Bronchial epithelial cell (primary cell): ENCODE results near the gene FAM98B. TPM values are rescaled to one million over a fixed set of nuclear protein-coding genes. Genes with fewer than 3 reads are reported as not detected.

Experiments used
- DNase-seq: peaks from one replicate; pipeline ENCODE4 v3.0.0-alpha.2; 2010; ENCODE audit warnings: low read depth
- FAIRE-seq: peaks from 2 replicates; lab custom pipeline; 2011; peaks lifted over from hg19 to GRCh38; lab: Jason Lieb, UNC
- H3K27me3 ChIP-seq: 2 replicates; pipeline ENCODE4 v1.5.1; 2011; ENCODE audit warnings: low read length; ENCODE audit not compliant: control insufficient read depth, insufficient read depth
- H3K36me3 ChIP-seq: 2 replicates; pipeline ENCODE4 v1.5.1; 2011; ENCODE audit warnings: low read length; ENCODE audit not compliant: control insufficient read depth, insufficient read depth
- H3K4me3 ChIP-seq: 2 replicates; pipeline ENCODE4 v1.5.1; 2011; ENCODE audit warnings: mild to moderate bottlenecking, low read depth, low read length, control low read depth
- total RNA-seq: library from RNA; depleted of rRNA; stranded (reverse); fragments of >200 nt; gene quantifications from 2 replicates; pipeline ENCODE4 v1.2.1, GENCODE V29; 2014
- TF ChIP-seq, protein P1 (sequence below): IDR thresholded peaks from 2 replicates; pipeline ENCODE4 v1.5.1; 2011; ENCODE audit warnings: mild to moderate bottlenecking, moderate library complexity, low read length, control low read depth, inconsistent platforms; ENCODE audit not compliant: insufficient read depth, severe bottlenecking

Gene FAM98B
- total RNA-seq, 1 donor from 2014 or later, result 6.8 TPM

DNA sequence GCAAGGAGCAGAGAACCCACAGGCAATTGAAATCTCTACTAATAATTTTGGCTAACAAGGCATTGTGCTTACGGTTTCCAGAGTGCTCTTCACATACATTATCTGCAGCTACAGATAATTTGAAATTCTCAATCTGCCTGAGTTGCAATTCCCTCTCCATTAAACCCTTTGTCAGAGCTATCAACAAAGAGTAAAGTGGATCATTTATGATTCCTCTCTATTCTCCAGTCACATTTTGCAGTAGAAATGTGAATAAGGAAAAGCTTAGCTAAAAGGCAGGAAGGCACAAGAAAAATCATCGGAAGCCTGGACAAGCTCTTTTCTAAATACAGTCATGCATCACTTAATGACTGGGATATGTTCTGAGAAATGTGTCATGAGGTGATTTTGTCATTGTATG is 49.6 kb downstream of the FAM98B start:
- no peak for DNase-seq
- Histone ChIP-seq H3K4me3 (no peak overlapping the region), H3K36me3 (no peaks in the 10 kb centered on the region), H3K27me3 (no peaks in the 10 kb centered on the region)
- TF ChIP-seq, protein P1, sequence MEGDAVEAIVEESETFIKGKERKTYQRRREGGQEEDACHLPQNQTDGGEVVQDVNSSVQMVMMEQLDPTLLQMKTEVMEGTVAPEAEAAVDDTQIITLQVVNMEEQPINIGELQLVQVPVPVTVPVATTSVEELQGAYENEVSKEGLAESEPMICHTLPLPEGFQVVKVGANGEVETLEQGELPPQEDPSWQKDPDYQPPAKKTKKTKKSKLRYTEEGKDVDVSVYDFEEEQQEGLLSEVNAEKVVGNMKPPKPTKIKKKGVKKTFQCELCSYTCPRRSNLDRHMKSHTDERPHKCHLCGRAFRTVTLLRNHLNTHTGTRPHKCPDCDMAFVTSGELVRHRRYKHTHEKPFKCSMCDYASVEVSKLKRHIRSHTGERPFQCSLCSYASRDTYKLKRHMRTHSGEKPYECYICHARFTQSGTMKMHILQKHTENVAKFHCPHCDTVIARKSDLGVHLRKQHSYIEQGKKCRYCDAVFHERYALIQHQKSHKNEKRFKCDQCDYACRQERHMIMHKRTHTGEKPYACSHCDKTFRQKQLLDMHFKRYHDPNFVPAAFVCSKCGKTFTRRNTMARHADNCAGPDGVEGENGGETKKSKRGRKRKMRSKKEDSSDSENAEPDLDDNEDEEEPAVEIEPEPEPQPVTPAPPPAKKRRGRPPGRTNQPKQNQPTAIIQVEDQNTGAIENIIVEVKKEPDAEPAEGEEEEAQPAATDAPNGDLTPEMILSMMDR, result no peak
- no peak for FAIRE-seq

DNA sequence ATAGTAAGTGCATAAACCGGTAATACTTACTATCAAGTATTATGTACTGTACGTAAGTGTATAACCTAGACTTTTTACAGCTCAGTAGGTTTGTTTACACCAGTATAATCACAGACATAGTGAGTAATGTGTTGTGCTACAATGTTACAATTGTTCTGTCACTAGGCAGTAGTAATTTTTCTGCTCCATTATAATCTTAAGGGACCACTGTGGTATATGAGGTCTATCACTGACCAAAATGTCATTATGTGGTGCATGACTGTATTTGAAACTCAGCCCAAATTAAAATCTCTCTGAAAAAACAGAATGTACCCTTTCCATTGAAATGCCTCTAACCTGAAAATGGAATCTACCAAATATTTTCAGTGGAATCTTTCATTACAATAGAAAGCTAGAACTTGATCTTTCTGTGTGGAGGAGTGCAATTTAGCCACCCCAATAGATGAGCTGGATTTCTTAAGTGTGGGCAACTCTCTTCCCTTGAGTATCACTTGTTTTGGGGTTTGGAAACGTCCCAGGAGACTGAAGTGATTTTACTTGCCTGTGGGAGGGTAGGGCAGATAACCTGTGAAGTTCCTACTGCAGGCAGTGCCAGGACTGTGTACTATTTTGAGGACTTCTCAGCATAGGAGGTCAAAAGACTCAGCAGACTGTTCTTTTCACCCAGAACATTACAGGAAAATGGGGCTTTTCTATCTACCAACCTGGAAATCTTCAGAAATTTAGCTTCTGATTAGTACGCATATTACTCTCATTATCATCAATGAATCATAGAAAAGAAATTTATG is 50.9 kb downstream of the FAM98B start:
- Histone ChIP-seq H3K27me3 (no peaks in the 10 kb centered on the region), H3K36me3 (no peaks in the 10 kb centered on the region), H3K4me3 (no peak overlapping the region)
- DNase-seq (no peak), FAIRE-seq (no peak)
- TF ChIP-seq, protein P1, result no peak

DNA sequence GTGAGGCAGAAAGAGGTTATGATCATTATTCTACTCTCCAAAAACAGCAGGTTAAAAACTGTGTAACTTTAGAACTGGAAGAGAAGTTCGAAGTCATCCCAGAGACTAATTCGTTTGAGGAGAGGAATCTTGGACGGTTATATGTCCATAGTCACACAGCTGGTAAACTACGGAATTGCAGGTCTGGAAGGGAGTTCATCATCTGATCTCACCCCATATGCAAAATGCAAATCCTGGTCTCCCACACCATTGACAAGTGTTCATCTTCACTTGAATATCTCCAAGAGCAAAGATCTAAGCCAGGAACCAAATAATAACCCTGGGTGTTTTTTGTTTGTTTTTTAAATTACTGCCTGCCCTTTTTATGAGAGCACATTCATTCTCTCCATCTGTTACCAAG is 53.1 kb downstream of the FAM98B start:
- Histone ChIP-seq H3K36me3 (no peaks in the 10 kb centered on the region), H3K4me3 (no peak overlapping the region)
- no peak for FAIRE-seq

DNA sequence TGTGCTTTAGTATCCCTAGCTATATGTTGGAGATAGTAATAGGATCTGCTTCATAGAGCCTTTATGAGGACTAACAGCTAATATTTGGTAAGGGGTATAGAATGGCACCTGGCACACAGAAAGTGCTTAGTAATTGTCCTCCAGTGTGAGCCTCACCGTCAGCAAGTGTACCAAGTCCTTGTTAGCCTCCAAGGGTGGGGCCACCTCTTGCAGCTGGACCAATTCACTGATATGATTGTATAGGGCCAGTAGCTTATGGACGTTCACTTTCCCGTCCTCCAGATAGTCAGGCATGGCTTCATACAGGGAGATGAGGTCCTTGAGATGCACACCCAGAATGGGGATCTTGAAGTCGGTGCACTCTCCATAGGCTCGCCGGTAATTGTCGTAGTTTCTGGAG is 53.6 kb downstream of the FAM98B start:
- no peak for DNase-seq
- TF ChIP-seq, protein P1, result no peak
- FAIRE-seq, result no peak
- no peaks in the 10 kb centered on the region for H3K36me3 ChIP-seq
- H3K4me3 ChIP-seq, result no peak overlapping the region
- no peaks in the 10 kb centered on the region for H3K27me3 ChIP-seq

More for the DNA sequence above, 53.1 kb downstream of the FAM98B start:
- no peak for DNase-seq
- TF ChIP-seq, protein P1, result no peak
- no peaks in the 10 kb centered on the region for H3K27me3 ChIP-seq

DNA sequence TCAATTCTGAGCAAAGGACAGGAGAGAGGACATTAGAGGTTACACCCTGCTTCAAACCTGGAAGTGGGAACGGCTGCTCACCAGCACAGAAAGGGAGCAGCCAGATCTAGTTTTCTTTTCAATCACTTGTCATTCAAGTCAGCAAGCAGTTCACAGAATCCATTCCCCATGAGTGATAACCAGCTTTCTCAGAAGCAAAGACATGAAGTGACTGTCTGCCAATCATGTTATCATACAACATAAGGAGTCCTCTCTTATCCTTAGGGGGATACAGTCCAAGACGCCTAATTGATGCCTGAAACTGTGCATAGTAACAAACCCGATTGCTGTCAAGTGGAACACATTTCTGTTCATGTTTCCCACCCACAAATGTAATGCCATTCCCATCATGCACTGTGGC is 54.7 kb downstream of the FAM98B start:
- DNase-seq, result no peak
- Histone ChIP-seq H3K36me3 (no peaks in the 10 kb centered on the region), H3K27me3 (no peaks in the 10 kb centered on the region), H3K4me3 (no peak overlapping the region)
- TF ChIP-seq, protein P1, result no peak
- FAIRE-seq, result no peak
